ENCODE data around the gene PSMD1.
A peak's percentile ranks its signal among the peaks of the same experiment; 100 is the strongest.

PSMD1 gene

GRCh38 chr2:231161877-231162329 is 105.2 kb downstream of the PSMD1 start:
- H3K9me3 Mint-ChIP-seq: no peaks in the 10 kb centered on the region
- TF ChIP-seq, protein P1, sequence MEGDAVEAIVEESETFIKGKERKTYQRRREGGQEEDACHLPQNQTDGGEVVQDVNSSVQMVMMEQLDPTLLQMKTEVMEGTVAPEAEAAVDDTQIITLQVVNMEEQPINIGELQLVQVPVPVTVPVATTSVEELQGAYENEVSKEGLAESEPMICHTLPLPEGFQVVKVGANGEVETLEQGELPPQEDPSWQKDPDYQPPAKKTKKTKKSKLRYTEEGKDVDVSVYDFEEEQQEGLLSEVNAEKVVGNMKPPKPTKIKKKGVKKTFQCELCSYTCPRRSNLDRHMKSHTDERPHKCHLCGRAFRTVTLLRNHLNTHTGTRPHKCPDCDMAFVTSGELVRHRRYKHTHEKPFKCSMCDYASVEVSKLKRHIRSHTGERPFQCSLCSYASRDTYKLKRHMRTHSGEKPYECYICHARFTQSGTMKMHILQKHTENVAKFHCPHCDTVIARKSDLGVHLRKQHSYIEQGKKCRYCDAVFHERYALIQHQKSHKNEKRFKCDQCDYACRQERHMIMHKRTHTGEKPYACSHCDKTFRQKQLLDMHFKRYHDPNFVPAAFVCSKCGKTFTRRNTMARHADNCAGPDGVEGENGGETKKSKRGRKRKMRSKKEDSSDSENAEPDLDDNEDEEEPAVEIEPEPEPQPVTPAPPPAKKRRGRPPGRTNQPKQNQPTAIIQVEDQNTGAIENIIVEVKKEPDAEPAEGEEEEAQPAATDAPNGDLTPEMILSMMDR (IDR thresholded peaks at IDR 0.05): no peak
- peak overlapping the region; percentile 80 for H3K27ac Mint-ChIP-seq
- DNase-seq: no peak
- H3K4me1 Mint-ChIP-seq: peaks cover 17% of the 10 kb centered on the region
- H3K36me3 Mint-ChIP-seq (ENCODE audit: low read depth): peaks cover 36% of the 10 kb centered on the region
- no peaks in the 10 kb centered on the region for H3K27me3 Mint-ChIP-seq (ENCODE audit: low read depth, poor library complexity)
- H3K4me3 Mint-ChIP-seq: no peak overlapping the region

- Mint-ChIP-seq H3K36me3 (ENCODE audit: low read depth) (peaks cover 41% of the 10 kb centered on the region), H3K9me3 (no peaks in the 10 kb centered on the region), H3K4me1 (peaks cover 17% of the 10 kb centered on the region), H3K27ac (no peak overlapping the region), H3K27me3 (ENCODE audit: low read depth, poor library complexity) (no peaks in the 10 kb centered on the region), H3K4me3 (no peak overlapping the region)
- DNase-seq: no peak
- TF ChIP-seq, protein P1 (IDR thresholded peaks at IDR 0.05): no peak
Observed at GRCh38 chr2:231163011-231163410, 106.3 kb downstream of the PSMD1 start.

GRCh38 chr2:231163414-231164095 is 106.9 kb downstream of the PSMD1 start:
- Mint-ChIP-seq H3K4me3 (no peak overlapping the region), H3K4me1 (peaks cover 17% of the 10 kb centered on the region), H3K36me3 (ENCODE audit: low read depth) (peaks cover 41% of the 10 kb centered on the region), H3K27me3 (ENCODE audit: low read depth, poor library complexity) (no peaks in the 10 kb centered on the region), H3K27ac (no peak overlapping the region), H3K9me3 (no peaks in the 10 kb centered on the region)
- TF ChIP-seq, protein P1 (IDR thresholded peaks at IDR 0.05): no peak
- no peak for DNase-seq

DNA sequence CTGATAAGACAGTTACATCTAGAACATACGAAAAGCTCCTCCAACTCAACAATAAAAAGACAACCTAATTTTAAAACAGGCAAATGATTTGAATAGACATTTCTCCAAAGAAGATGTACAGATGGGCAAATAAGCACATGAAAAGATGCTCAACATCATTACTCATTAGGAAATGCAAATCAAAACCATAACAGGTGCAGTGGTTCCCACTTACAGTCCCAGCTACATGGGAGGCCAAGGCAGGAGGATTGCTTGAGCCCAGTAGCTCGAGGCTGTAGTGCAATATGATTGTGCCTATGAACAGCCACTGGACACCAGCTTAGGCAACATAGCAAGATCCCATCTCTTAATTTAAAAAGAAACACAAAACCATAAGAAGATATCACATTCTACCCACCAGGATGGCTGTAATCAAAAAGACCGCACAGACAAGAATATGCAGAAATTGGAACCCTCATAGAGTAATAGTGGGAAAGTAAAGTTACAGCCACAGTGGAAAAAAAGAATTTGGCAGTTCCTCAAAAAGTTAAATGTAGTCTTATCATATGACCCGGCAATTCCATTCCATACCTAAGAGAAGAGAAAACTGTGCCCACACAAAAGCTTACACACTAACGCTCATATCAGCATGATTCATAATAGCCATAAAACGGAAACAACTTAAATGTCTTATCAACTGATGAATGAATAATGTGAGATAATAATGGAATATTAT is 111.2 kb downstream of the PSMD1 start:
- no peaks in the 10 kb centered on the region for H3K9me3 Mint-ChIP-seq
- no peaks in the 10 kb centered on the region for H3K4me1 Mint-ChIP-seq
- TF ChIP-seq, protein P1 (IDR thresholded peaks at IDR 0.05): no peak
- DNase-seq: no peak
- no peak overlapping the region for H3K4me3 Mint-ChIP-seq
- no peaks in the 10 kb centered on the region for H3K27me3 Mint-ChIP-seq (ENCODE audit: low read depth, poor library complexity)
- H3K27ac Mint-ChIP-seq: no peak overlapping the region
- H3K36me3 Mint-ChIP-seq (ENCODE audit: low read depth): peaks cover 60% of the 10 kb centered on the region

GRCh38 chr2:231168460-231169139 is 111.9 kb downstream of the PSMD1 start:
- TF ChIP-seq, protein P1 (IDR thresholded peaks at IDR 0.05): no peak
- DNase-seq: no peak
- Mint-ChIP-seq H3K4me3 (no peak overlapping the region), H3K27ac (no peak overlapping the region), H3K4me1 (no peaks in the 10 kb centered on the region), H3K9me3 (no peaks in the 10 kb centered on the region), H3K36me3 (ENCODE audit: low read depth) (peaks cover 60% of the 10 kb centered on the region), H3K27me3 (ENCODE audit: low read depth, poor library complexity) (no peaks in the 10 kb centered on the region)

Measured in nephron progenitor cell (in vitro differentiated cells).